Endothelial cell of umbilical vein (primary cell): ENCODE results near the gene EFCAB10. TPM values are rescaled to one million over a fixed set of nuclear protein-coding genes. Genes with fewer than 3 reads are reported as not detected.

Experiments used
- BruUV-seq: library from RNA; stranded (reverse); fragments of 400-500 nt; replicated peaks from 2 replicates; lab custom pipeline; 2021; lab: Mats Ljungman, UMichigan
- CTCF ChIA-PET: fragments of 300-600, 350-600 bp; sonication (Branson Sonifier 250); formaldehyde crosslinking; loops from one replicate; lab custom pipeline; 2021; ENCODE audit warnings: antibody characterized with exemption, inconsistent platforms; lab: Charles Lee
- POLR2A ChIA-PET: fragments of 300-600, 350-600 bp; sonication (Branson Sonifier 250); formaldehyde crosslinking; loops from one replicate; lab custom pipeline; 2021; ENCODE audit warnings: antibody characterized with exemption, inconsistent platforms; lab: Charles Lee
- DNase-seq: peaks from one replicate; pipeline ENCODE4 v3.0.0-alpha.2; 2011; ENCODE audit warnings: low read depth, low spot score
- FAIRE-seq: peaks from 2 replicates; lab custom pipeline; 2011; peaks lifted over from hg19 to GRCh38; lab: Jason Lieb, UNC
- H2AFZ ChIP-seq: 2 replicates; pipeline ENCODE4 v1.6.0; 2012; ENCODE audit warnings: low read depth, low read length, control low read depth, inconsistent platforms
- H3K27ac ChIP-seq: 2 replicates; pipeline ENCODE4 v1.5.1; 2011; ENCODE audit warnings: low read depth, mild to moderate bottlenecking, control low read depth, low read length, moderate library complexity; ENCODE audit not compliant: insufficient read depth
- H3K27me3 ChIP-seq, 2 experiments: 2 replicates each; pipeline versions ENCODE4 v1.6.0 to v1.6.1; 2011; ENCODE audit warnings: low read length in 2 of 2, mixed read lengths in 1 of 2; ENCODE audit not compliant: control insufficient read depth in 2 of 2, insufficient read depth in 2 of 2
- H3K36me3 ChIP-seq, 2 experiments: 2 replicates in 1 of 2; 3 replicates in 1 of 2; pipeline ENCODE4 v1.5.1; 2011; ENCODE audit warnings: low read length in 2 of 2, mild to moderate bottlenecking in 1 of 2, moderate library complexity in 1 of 2; ENCODE audit not compliant: control insufficient read depth in 2 of 2, insufficient read depth in 2 of 2; ENCODE audit errors: extremely low read depth in 1 of 2
- H3K4me1 ChIP-seq: 3 replicates; pipeline ENCODE4 v1.5.1; 2011; ENCODE audit warnings: mild to moderate bottlenecking, low read length; ENCODE audit not compliant: control insufficient read depth, insufficient read depth; ENCODE audit errors: extremely low read depth
- H3K4me2 ChIP-seq: 2 replicates; pipeline ENCODE4 v1.6.1; 2011; ENCODE audit warnings: low read length, control low read depth, mixed read lengths; ENCODE audit not compliant: insufficient read depth
- H3K4me3 ChIP-seq, 3 experiments: fragments of 200-600 bp in 1 of 3; sonication (generic), shearing (Covaris generic) in 1 of 3; replicated peaks in 1 of 3; 2 replicates each; pipeline ENCODE4 v1.5.1; 2011 to 2016; ENCODE audit warnings: control low read depth in 3 of 3, low read length in 3 of 3, mild to moderate bottlenecking in 2 of 3, inconsistent platforms in 1 of 3, low read depth in 1 of 3, moderate library complexity in 1 of 3; ENCODE audit not compliant: insufficient read depth in 1 of 3
- H3K79me2 ChIP-seq: 2 replicates; pipeline ENCODE4 v1.6.0; 2012; ENCODE audit warnings: low read length, inconsistent platforms; ENCODE audit not compliant: control insufficient read depth, insufficient read depth
- H3K9ac ChIP-seq: replicated peaks from 2 replicates; pipeline ENCODE3; 2011; ENCODE audit warnings: low read length, control low read depth; ENCODE audit not compliant: insufficient read depth; ENCODE audit errors: extremely low read depth
- H3K9me1 ChIP-seq: replicated peaks from 3 replicates; pipeline ENCODE4 v1.6.0; 2011; ENCODE audit warnings: mild to moderate bottlenecking, low read length; ENCODE audit not compliant: control insufficient read depth, insufficient read depth; ENCODE audit errors: extremely low read depth
- H3K9me3 ChIP-seq: replicated peaks from 2 replicates; pipeline ENCODE4 v1.5.1; 2012; ENCODE audit warnings: low read length, inconsistent platforms; ENCODE audit not compliant: control insufficient read depth, insufficient read depth
- H4K20me1 ChIP-seq: replicated peaks from 2 replicates; pipeline ENCODE3; 2011; ENCODE audit warnings: mild to moderate bottlenecking, low read length; ENCODE audit not compliant: control insufficient read depth, insufficient read depth; ENCODE audit errors: extremely low read depth
- CTCF ChIP-seq, 2 donors: IDR thresholded peaks; 1 replicate in 1 of 2; 2 replicates in 1 of 2; pipeline ENCODE4 v1.5.1; 2011; ENCODE audit warnings: low read length in 2 of 2, mild to moderate bottlenecking in 2 of 2, moderate library complexity in 2 of 2, control low read depth in 1 of 2, inconsistent platforms in 1 of 2, low read depth in 1 of 2; ENCODE audit not compliant: insufficient read depth in 1 of 2; ENCODE audit errors: extremely low read depth in 1 of 2
- JUN ChIP-seq: IDR thresholded peaks from 2 replicates; pipeline ENCODE4 v1.6.1; 2011; ENCODE audit warnings: borderline replicate concordance, low read depth; ENCODE audit not compliant: insufficient read length, insufficient read depth
- MYC ChIP-seq: IDR thresholded peaks from one replicate; pipeline ENCODE4 v1.6.1; 2011; ENCODE audit warnings: mild to moderate bottlenecking, low read depth, low read length
- dilution Hi-C: fragments of 300-500 bp; cut with MboI; formaldehyde crosslinking; loops from one replicate; pipeline ENCODE4 v1.15.0; 2019; ENCODE audit warnings: low sequenced_read_pairs; ENCODE audit not compliant: extremely low pct_ligation_motif_present
- intact Hi-C: fragments of 100-400 bp; cut with micrococcal nuclease; formaldehyde crosslinking; loops from one replicate; pipeline ENCODE4 v1.10.0; 2022
- polyA plus RNA-seq, 4 experiments: library from polyadenylated mRNA; depleted of rRNA in 3 of 4; stranded (reverse) in 3 of 4; unstranded in 1 of 4; fragments of >200 nt; gene quantifications; 2 replicates each; pipeline versions ENCODE4 v1.2.1 to v1.2.3, GENCODE V29; 2011 to 2012; ENCODE audit warnings: missing spikeins in 1 of 4
- total RNA-seq: library from RNA; stranded (reverse); gene quantifications from 2 replicates; pipeline ENCODE4 v1.2.3, GENCODE V29; 2021

EFCAB10 gene
- total and polyA plus RNA-seq, 2 donors (not counting 3 experiments of a cell fraction or from before 2014, with no cell fraction given): not detected

- ChIA-PET POLR2A (no interaction called here), CTCF (interaction anchor here (0.9 to 2.4 kb wide), 23 partner anchors 8 to 946 kb away, joined by 3 to 32 read pairs (median 5); partner anchors contain the start of genes EFCAB10 and RINT1)
- TF ChIP-seq CTCF (IDR thresholded peaks at IDR 0.05; ENCODE audit: extremely low read depth in 1 of 2, insufficient read depth in 1 of 2, low read depth in 1 of 2, low read length in 2 of 2) (peak; percentile 67 to 75), JUN (peak; percentile 4), MYC (no peak)
- no peaks in the 10 kb centered on the region for H3K27me3 ChIP-seq
- dilution Hi-C loops (no loop called here), intact Hi-C loops (loop anchor here (1.0 to 10.0 kb wide), 6 partner anchors 190 to 706 kb away; no protein-coding TSS in a partner anchor)
- no peaks in the 10 kb centered on the region for H3K36me3 ChIP-seq
- no peak overlapping the region for H2AFZ ChIP-seq
- no peak overlapping the region for H3K4me2 ChIP-seq
- H3K4me1 ChIP-seq: peaks cover 8% of the 10 kb centered on the region
- no peaks in the 10 kb centered on the region for H4K20me1 ChIP-seq
- H3K9me1 ChIP-seq: no peaks in the 10 kb centered on the region
- FAIRE-seq (peak; percentile 96), DNase-seq (peak; percentile 81)
- no peak overlapping the region for H3K27ac ChIP-seq
- H3K9me3 ChIP-seq: no peaks in the 10 kb centered on the region
- BruUV-seq: no TSS peak
- no peaks in the 10 kb centered on the region for H3K79me2 ChIP-seq
- H3K9ac ChIP-seq: no peak overlapping the region
- no peak overlapping the region for H3K4me3 ChIP-seq
Measured at GRCh38 chr7:105589356-105590077, 8.2 kb upstream of the EFCAB10 start.
